CD8-positive, alpha-beta memory T cell (primary cell): ENCODE measurements around the gene FAM184B. TPM values are rescaled to one million over a fixed set of nuclear protein-coding genes. Genes with fewer than 3 reads are reported as not detected.

Experiments used
- CTCF ChIA-PET: fragments of 350-600 bp; sonication (Branson Sonifier 250); formaldehyde crosslinking; loops from one replicate; lab custom pipeline; 2021; ENCODE audit warnings: antibody characterized with exemption; lab: Charles Lee
- POLR2A ChIA-PET: fragments of 350-600 bp; sonication (Branson Sonifier 250); formaldehyde crosslinking; loops from one replicate; lab custom pipeline; 2021; ENCODE audit warnings: antibody characterized with exemption; lab: Charles Lee
- DNase-seq, 5 donors: peaks; one replicate each; pipeline versions ENCODE4 v3.0.0 to v3.0.0-alpha.2; 2020 to 2022; ENCODE audit warnings: mixed read lengths in 1 of 5
- H3K27ac ChIP-seq: one replicate; pipeline ENCODE4 v1.7.0; 2013; ENCODE audit warnings: low read depth, mild to moderate bottlenecking, low read length, moderate library complexity
- H3K27me3 ChIP-seq: 2 replicates; pipeline ENCODE4 v1.7.0; 2013; ENCODE audit warnings: low read length, mild to moderate bottlenecking; ENCODE audit not compliant: insufficient read depth, poor library complexity, severe bottlenecking
- H3K36me3 ChIP-seq: 2 replicates; pipeline ENCODE4 v1.7.0; 2013; ENCODE audit warnings: mild to moderate bottlenecking, low read length, moderate library complexity; ENCODE audit not compliant: insufficient read depth
- H3K4me1 ChIP-seq: 2 replicates; pipeline ENCODE4 v1.7.0; 2013; ENCODE audit warnings: mild to moderate bottlenecking, low read length, moderate library complexity; ENCODE audit not compliant: insufficient read depth
- H3K4me3 ChIP-seq: 2 replicates; pipeline ENCODE4 v1.7.0; 2013; ENCODE audit warnings: mild to moderate bottlenecking, low read length
- H3K9me3 ChIP-seq: 2 replicates; pipeline ENCODE4 v1.7.0; 2013; ENCODE audit warnings: mild to moderate bottlenecking, low read length
- H3K27ac Mint-ChIP-seq, 8 donors: one replicate each; pipeline ENCODE4 v1.8.0; 2020 to 2021; ENCODE audit warnings: mixed read lengths in 8 of 8, mild to moderate bottlenecking in 6 of 8, inconsistent platforms in 3 of 8, moderate library complexity in 3 of 8
- H3K27me3 Mint-ChIP-seq, 2 donors: one replicate each; pipeline ENCODE4 v1.8.0; 2020 to 2021; ENCODE audit warnings: mixed read lengths in 2 of 2, mild to moderate bottlenecking in 1 of 2, moderate library complexity in 1 of 2
- H3K36me3 Mint-ChIP-seq, 3 donors: one replicate each; pipeline ENCODE4 v1.8.0; 2020 to 2021; ENCODE audit warnings: mixed read lengths in 3 of 3, inconsistent platforms in 1 of 3, mild to moderate bottlenecking in 1 of 3
- H3K4me1 Mint-ChIP-seq, 3 donors: one replicate each; pipeline ENCODE4 v1.8.0; 2020 to 2021; ENCODE audit warnings: mixed read lengths in 3 of 3, inconsistent platforms in 1 of 3, mild to moderate bottlenecking in 1 of 3
- H3K4me3 Mint-ChIP-seq, 7 donors: one replicate each; pipeline ENCODE4 v1.8.0; 2020 to 2021; ENCODE audit warnings: mixed read lengths in 7 of 7, mild to moderate bottlenecking in 6 of 7, moderate library complexity in 4 of 7, inconsistent platforms in 2 of 7
- H3K9me3 Mint-ChIP-seq, 5 donors: one replicate each; pipeline ENCODE4 v1.8.0; 2020 to 2022; ENCODE audit warnings: mixed read lengths in 5 of 5, mild to moderate bottlenecking in 3 of 5, moderate library complexity in 2 of 5, inconsistent platforms in 1 of 5
- polyA plus RNA-seq: library from polyadenylated mRNA; unstranded; fragments of 300-500 nt; fragmentation: Illumina TruSeq; gene quantifications from one replicate; pipeline ENCODE4 v1.2.3, GENCODE V29; 2021
- total RNA-seq, 2 experiments: library from RNA; stranded (reverse); gene quantifications; one replicate each; pipeline ENCODE4 v1.2.3, GENCODE V29; 2021

FAM184B gene
- total and polyA plus RNA-seq, 3 experiments from 2014 or later = 0.02 TPM; not detected in 2

GRCh38 chr4:17619416-17620105 is 161.9 kb downstream of the FAM184B start:
- ChIA-PET POLR2A (no interaction called here), CTCF (interaction anchor here (0.6 to 2.4 kb wide), 3 partner anchors 17 to 457 kb away, joined by 3 to 6 read pairs (median 5); no protein-coding TSS in a partner anchor)
- Histone ChIP-seq H3K4me3 (no peak overlapping the region), H3K27ac (no peak overlapping the region), H3K27me3 (no peaks in the 10 kb centered on the region), H3K36me3 (peaks cover 59% of the 10 kb centered on the region), H3K4me1 (peaks cover 42% of the 10 kb centered on the region), H3K9me3 (no peaks in the 10 kb centered on the region)
- Mint-ChIP-seq H3K36me3 (peaks cover 7 to 86% (median 28%) of the 10 kb centered on the region in 3 donors), H3K9me3 (no peaks in the 10 kb centered on the region), H3K27me3 (no peaks in the 10 kb centered on the region), H3K4me3 (peak overlapping the region in 4 of 7 donors; percentile 13 to 50 (median 20)), H3K4me1 (peaks cover 49 to 63% (median 62%) of the 10 kb centered on the region in 3 donors), H3K27ac (peak overlapping the region in 4 of 8 donors; percentile 0 to 92 (median 56))
- DNase-seq = no peak

DNA sequence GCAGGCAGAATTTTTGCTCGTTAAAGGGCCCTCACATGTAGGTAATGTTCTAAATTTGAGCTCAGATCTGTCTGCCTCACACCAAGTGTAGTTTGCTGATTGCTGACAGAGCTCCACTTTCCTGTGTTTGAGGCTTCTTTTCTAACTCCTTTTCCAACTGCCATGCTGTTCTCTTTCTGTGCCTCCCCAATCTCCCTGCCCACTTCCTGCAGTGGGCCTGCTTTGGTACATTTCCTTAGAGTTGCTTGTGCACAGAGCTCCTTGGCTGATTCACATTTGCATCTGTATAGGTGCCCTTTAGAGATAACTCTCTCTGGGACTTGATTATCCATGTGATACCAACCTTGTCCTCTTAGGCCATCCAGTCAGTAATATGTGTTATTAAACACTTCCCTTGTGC is 162.5 kb downstream of the FAM184B start:
- POLR2A ChIA-PET = no interaction called here
- Histone ChIP-seq H3K4me1 (peaks cover 42% of the 10 kb centered on the region), H3K9me3 (no peaks in the 10 kb centered on the region), H3K36me3 (peaks cover 53% of the 10 kb centered on the region), H3K27me3 (no peaks in the 10 kb centered on the region), H3K27ac (no peak overlapping the region), H3K4me3 (no peak overlapping the region)
- Mint-ChIP-seq H3K27me3 (no peaks in the 10 kb centered on the region), H3K9me3 (no peaks in the 10 kb centered on the region), H3K36me3 (peaks cover 2 to 86% (median 25%) of the 10 kb centered on the region in 3 donors), H3K4me3 (peak overlapping the region in 6 of 7 donors; percentile 16 to 57 (median 46)), H3K27ac (peak overlapping the region in 6 of 8 donors; percentile 24 to 87 (median 42)), H3K4me1 (peaks cover 49 to 62% (median 61%) of the 10 kb centered on the region in 3 donors)
- CTCF ChIA-PET = interaction anchor here (1.8 to 2.4 kb wide), 2 partner anchors 17 to 70 kb away, joined by 5 to 6 read pairs; no protein-coding TSS in a partner anchor
- DNase-seq = no peak

- peaks cover 52 to 62% (median 60%) of the 10 kb centered on the region in 3 donors for H3K4me1 Mint-ChIP-seq
- H3K4me3 Mint-ChIP-seq = peak overlapping the region; percentile 76 to 92 (median 83)
- ChIA-PET POLR2A (no interaction called here), CTCF (interaction anchor here (0.6 kb wide), 1 partner anchor 19 kb away, joined by 3 read pairs; no protein-coding TSS in a partner anchor)
- no peaks in the 10 kb centered on the region for H3K27me3 Mint-ChIP-seq
- no peaks in the 10 kb centered on the region for H3K9me3 ChIP-seq
- H3K4me3 ChIP-seq = no peak overlapping the region
- DNase-seq = no peak
- H3K9me3 Mint-ChIP-seq = no peaks in the 10 kb centered on the region
- H3K36me3 ChIP-seq = peaks cover 29% of the 10 kb centered on the region
- peaks cover 0 to 62% (median 17%) of the 10 kb centered on the region in 3 donors for H3K36me3 Mint-ChIP-seq
- H3K27ac ChIP-seq = no peak overlapping the region
- no peaks in the 10 kb centered on the region for H3K27me3 ChIP-seq
- H3K27ac Mint-ChIP-seq = peak overlapping the region; percentile 29 to 91 (median 78)
- H3K4me1 ChIP-seq = peaks cover 42% of the 10 kb centered on the region
These were observed 165.1 kb downstream of the FAM184B start for GRCh38 chr4:17616283-17616682.

- no peaks in the 10 kb centered on the region for H3K27me3 ChIP-seq
- peak within 1 kb of the TSS; percentile 87 for H3K4me3 ChIP-seq
- ChIA-PET POLR2A (interaction anchor here (1.0 to 2.0 kb wide), 3 partner anchors 37 to 201 kb away, joined by 3 to 22 read pairs (median 8); partner anchors contain the start of genes DCAF16 and LAP3), CTCF (interaction anchor here (0.7 to 1.7 kb wide), 9 partner anchors 15 to 194 kb away, joined by 3 to 9 read pairs (median 4); no protein-coding TSS in a partner anchor)
- Mint-ChIP-seq H3K36me3 (peaks cover 0 to 50% (median 16%) of the 10 kb centered on the region in 3 donors), H3K9me3 (no peaks in the 10 kb centered on the region), H3K4me3 (peak within 1 kb of the TSS; percentile 95 to 100 (median 98)), H3K4me1 (peaks cover 49 to 58% (median 52%) of the 10 kb centered on the region in 3 donors), H3K27me3 (no peaks in the 10 kb centered on the region), H3K27ac (peak within 1 kb of the TSS; percentile 94 to 100 (median 98))
- H3K4me1 ChIP-seq = peaks cover 42% of the 10 kb centered on the region
- peak within 1 kb of the TSS; percentile 94 for H3K27ac ChIP-seq
- peak; percentile 93 to 98 (median 94) for DNase-seq
- H3K36me3 ChIP-seq = peaks cover 16% of the 10 kb centered on the region
- H3K9me3 ChIP-seq = no peaks in the 10 kb centered on the region
These were observed 166.8 kb downstream of the FAM184B start, which contains the start of gene MED28 for GRCh38 chr4:17614416-17615299. TSS of gene MED28 (plus strand) at chr4:17614641. CDS start at chr4:17614655, 14 bp downstream.

GRCh38 chr4:17613761-17614415 is 167.5 kb downstream of the FAM184B start:
- H3K4me3 ChIP-seq = peak overlapping the region; percentile 87
- H3K27ac ChIP-seq = peak overlapping the region; percentile 94
- peaks cover 41 to 50% (median 44%) of the 10 kb centered on the region in 3 donors for H3K4me1 Mint-ChIP-seq
- no peaks in the 10 kb centered on the region for H3K27me3 ChIP-seq
- DNase-seq = peak; percentile 11 to 59 (median 38)
- H3K36me3 Mint-ChIP-seq = peaks cover 0 to 43% (median 11%) of the 10 kb centered on the region in 3 donors
- H3K4me3 Mint-ChIP-seq = peak overlapping the region; percentile 95 to 100 (median 98)
- no peaks in the 10 kb centered on the region for H3K9me3 ChIP-seq
- peak overlapping the region; percentile 94 to 100 (median 98) for H3K27ac Mint-ChIP-seq
- H3K9me3 Mint-ChIP-seq = no peaks in the 10 kb centered on the region
- ChIA-PET POLR2A (interaction anchor here (0.8 to 2.0 kb wide), 4 partner anchors 22 to 201 kb away, joined by 3 to 22 read pairs (median 6); partner anchors contain the start of genes DCAF16 and LAP3), CTCF (interaction anchor here (0.7 to 1.7 kb wide), 7 partner anchors 14 to 195 kb away, joined by 3 to 9 read pairs (median 4); no protein-coding TSS in a partner anchor)
- H3K36me3 ChIP-seq = peaks cover 10% of the 10 kb centered on the region
- no peaks in the 10 kb centered on the region for H3K27me3 Mint-ChIP-seq
- peaks cover 35% of the 10 kb centered on the region for H3K4me1 ChIP-seq

DNA sequence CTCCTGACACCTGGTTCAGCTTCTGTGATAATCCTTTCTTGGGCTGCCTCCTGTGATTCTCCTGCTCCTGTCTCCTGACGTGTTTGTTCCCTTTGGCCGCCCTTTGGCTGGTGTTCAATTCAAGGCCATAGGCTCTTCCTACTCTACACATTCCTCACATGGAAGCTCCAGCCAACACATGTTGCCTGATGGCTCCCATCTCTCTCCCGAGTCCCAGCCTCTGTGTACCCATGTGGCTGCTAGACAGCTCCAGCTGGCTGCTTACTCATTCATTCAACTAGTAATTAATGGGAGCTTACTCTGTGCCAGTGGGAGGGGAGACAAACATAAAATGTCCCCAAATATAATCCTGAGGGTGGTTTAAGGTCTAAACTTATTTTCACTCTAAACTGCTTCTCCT is 176.2 kb downstream of the FAM184B start:
- Histone ChIP-seq H3K27ac (no peak overlapping the region), H3K4me1 (no peaks in the 10 kb centered on the region), H3K4me3 (no peak overlapping the region), H3K36me3 (peaks cover 29% of the 10 kb centered on the region), H3K9me3 (no peaks in the 10 kb centered on the region), H3K27me3 (no peaks in the 10 kb centered on the region)
- no peak for DNase-seq
- Mint-ChIP-seq H3K27me3 (no peaks in the 10 kb centered on the region), H3K4me1 (no peaks in the 10 kb centered on the region), H3K9me3 (no peaks in the 10 kb centered on the region), H3K4me3 (no peak overlapping the region), H3K36me3 (peaks cover 0 to 57% (median 9%) of the 10 kb centered on the region in 3 donors), H3K27ac (no peak overlapping the region)
- POLR2A ChIA-PET = interaction anchor here (0.6 kb wide), 1 partner anchor 720 kb away, joined by 3 read pairs; no protein-coding TSS in a partner anchor
- CTCF ChIA-PET = no interaction called here

DNA sequence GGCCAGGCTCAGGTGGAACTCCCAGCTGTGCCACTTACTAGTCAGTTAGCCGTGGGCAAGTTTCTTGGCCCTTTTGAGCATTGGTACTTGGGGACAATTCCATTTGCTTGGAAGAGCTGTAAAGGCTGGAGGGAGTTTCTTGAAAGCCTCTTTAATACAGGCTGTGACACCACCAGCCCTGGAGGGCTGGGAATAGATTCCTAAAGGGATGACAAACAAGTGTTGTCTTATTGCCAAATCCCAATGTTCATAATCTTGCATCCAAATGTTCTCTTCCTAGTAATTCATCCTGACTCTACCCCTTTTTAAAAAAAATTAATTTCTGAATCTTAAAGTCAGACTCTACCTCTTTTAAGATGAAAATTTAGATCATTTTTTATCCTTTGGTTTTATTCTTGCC is 181.6 kb downstream of the FAM184B start:
- peaks cover 8 to 70% (median 21%) of the 10 kb centered on the region in 3 donors for H3K36me3 Mint-ChIP-seq
- H3K4me1 ChIP-seq = no peaks in the 10 kb centered on the region
- H3K9me3 ChIP-seq = no peaks in the 10 kb centered on the region
- ChIA-PET POLR2A (no interaction called here), CTCF (interaction anchor here (0.8 to 0.9 kb wide), 2 partner anchors 8 to 14 kb away, joined by 3 to 4 read pairs; partner anchors contain the start of gene MED28)
- H3K27ac Mint-ChIP-seq = no peak overlapping the region
- peaks cover 36% of the 10 kb centered on the region for H3K36me3 ChIP-seq
- H3K27me3 Mint-ChIP-seq = no peaks in the 10 kb centered on the region
- no peak overlapping the region for H3K4me3 Mint-ChIP-seq
- H3K9me3 Mint-ChIP-seq = no peaks in the 10 kb centered on the region
- H3K27me3 ChIP-seq = no peaks in the 10 kb centered on the region
- no peak for DNase-seq
- H3K27ac ChIP-seq = no peak overlapping the region
- H3K4me1 Mint-ChIP-seq = no peaks in the 10 kb centered on the region
- no peak overlapping the region for H3K4me3 ChIP-seq
